PC-9 (cell line): ENCODE results near the gene SPDYE9. TPM values are rescaled to one million over a fixed set of nuclear protein-coding genes. Genes with fewer than 3 reads are reported as not detected.
"Not testable (repeated sequence)": the region's sequence is repeated elsewhere in the genome, so short reads cannot be mapped to it uniquely, and the experiment has no call there.

Experiments used
- Bru-seq: library from RNA; stranded (reverse); fragments of 400-500 nt; gene quantifications from one replicate; lab custom pipeline; 2021; lab: Mats Ljungman, UMichigan
- BruChase-seq, 2 experiments: library from RNA; stranded (reverse); fragments of 400-500 nt; gene quantifications; one replicate each; lab custom pipeline; 2021; lab: Mats Ljungman, UMichigan
- BruUV-seq: library from RNA; stranded (reverse); fragments of 400-500 nt; replicated peaks from 2 replicates; lab custom pipeline; 2021; lab: Mats Ljungman, UMichigan
- CTCF ChIA-PET: fragments of 300-600 bp; sonication (Branson Sonifier 250); formaldehyde crosslinking; loops from one replicate; lab custom pipeline; 2022; ENCODE audit warnings: antibody characterized with exemption; lab: Charles Lee
- POLR2A ChIA-PET: fragments of 300-600 bp; sonication (Branson Sonifier 250); formaldehyde crosslinking; loops from one replicate; lab custom pipeline; 2022; ENCODE audit warnings: antibody characterized with exemption; ENCODE audit not compliant: unreplicated experiment; lab: Charles Lee
- DNase-seq, 2 experiments: peaks; one replicate each; pipeline versions ENCODE4 v3.0.0 to v3.0.0-alpha.2; 2015 to 2022; ENCODE audit warnings: mixed read lengths in 1 of 2
- H2AFZ ChIP-seq: fragments of 200-600 bp; sonication (generic); 2 replicates; pipeline ENCODE4 v1.8.1; 2017; ENCODE audit warnings: antibody characterized with exemption
- H3F3A ChIP-seq: fragments of 200-600 bp; sonication (generic); 2 replicates; pipeline ENCODE4 v1.8.1; 2017; ENCODE audit warnings: antibody characterized with exemption, mild to moderate bottlenecking, low read depth; ENCODE audit not compliant: insufficient read depth
- H3K27ac ChIP-seq: fragments of 200-600 bp; sonication (generic); 2 replicates; pipeline ENCODE4 v1.6.1; 2016; ENCODE audit warnings: mixed run types
- H3K27me3 ChIP-seq: fragments of 200-600 bp; sonication (generic); 2 replicates; pipeline ENCODE4 v1.6.1; 2016; ENCODE audit warnings: low read depth, mixed run types; ENCODE audit not compliant: insufficient read depth
- H3K36me3 ChIP-seq: fragments of 200-600 bp; sonication (generic); 2 replicates; pipeline ENCODE4 v1.6.1; 2016; ENCODE audit warnings: low read depth, mixed run types
- H3K4me1 ChIP-seq: fragments of 200-600 bp; sonication (generic); replicated peaks from 2 replicates; pipeline ENCODE4 v1.6.1; 2016; ENCODE audit warnings: mixed run types; ENCODE audit not compliant: insufficient read depth
- H3K4me2 ChIP-seq: fragments of 200-600 bp; sonication (generic); 2 replicates; pipeline ENCODE4 v1.6.1; 2017; ENCODE audit warnings: mixed run types
- H3K4me3 ChIP-seq: fragments of 200-600 bp; sonication (generic); 2 replicates; pipeline ENCODE4 v1.6.1; 2016; ENCODE audit warnings: mixed run types
- H3K79me2 ChIP-seq: fragments of 200-600 bp; sonication (generic); 2 replicates; pipeline ENCODE4 v1.6.1; 2017; ENCODE audit warnings: low read depth, mixed run types
- H3K9me2 ChIP-seq: fragments of 200-600 bp; sonication (generic); 2 replicates; pipeline ENCODE4 v1.8.1; 2017; ENCODE audit warnings: mild to moderate bottlenecking; ENCODE audit not compliant: insufficient read depth
- H3K9me3 ChIP-seq: fragments of 200-600 bp; sonication (generic); 2 replicates; pipeline ENCODE4 v1.8.1; 2016; ENCODE audit warnings: low read depth; ENCODE audit not compliant: insufficient read depth
- H4K20me1 ChIP-seq: fragments of 200-600 bp; sonication (generic); 2 replicates; pipeline ENCODE4 v1.8.1; 2017; ENCODE audit not compliant: insufficient read depth
- intact Hi-C: fragments of 100-400 bp; cut with micrococcal nuclease; formaldehyde crosslinking; loops from one replicate; pipeline ENCODE4 v1.10.0; 2022; ENCODE audit not compliant: unreplicated experiment
- long read RNA-seq: library from polyadenylated mRNA; stranded (forward); transcript quantifications from one replicate; pipeline ENCODE4 v2.0.0, GENCODE V29; 2022
- total RNA-seq: library from RNA; stranded (reverse); gene quantifications from 2 replicates; pipeline ENCODE4 v1.2.3, GENCODE V29; 2021
- TF ChIP-seq, protein P1 (sequence below): fragments of 200-600 bp; sonication (generic); conservative IDR thresholded peaks from 2 replicates; pipeline ENCODE4 v1.6.1; 2017; ENCODE audit warnings: mixed run types, antibody characterized with exemption, mild to moderate bottlenecking, moderate library complexity

SPDYE9 gene, protein sequence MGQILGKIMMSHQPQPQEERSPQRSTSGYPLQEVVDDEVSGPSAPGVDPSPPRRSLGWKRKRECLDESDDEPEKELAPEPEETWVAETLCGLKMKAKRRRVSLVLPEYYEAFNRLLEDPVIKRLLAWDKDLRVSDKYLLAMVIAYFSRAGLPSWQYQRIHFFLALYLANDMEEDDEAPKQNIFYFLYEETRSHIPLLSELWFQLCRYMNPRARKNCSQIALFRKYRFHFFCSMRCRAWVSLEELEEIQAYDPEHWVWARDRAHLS
- total RNA-seq (not detected in 2 replicates), Bru-seq, nascent RNA (not detected), BruChase-seq, experiment 1, labeled RNA remaining after a 2-hour chase (not detected), BruChase-seq, experiment 2, labeled RNA remaining after a 6-hour chase (not detected)
- long read RNA-seq, partial matches to known transcripts, result 0 of 45 reads
- long read RNA-seq, other reads (novel, unspliced or antisense), result 45 of 45 reads

DNA sequence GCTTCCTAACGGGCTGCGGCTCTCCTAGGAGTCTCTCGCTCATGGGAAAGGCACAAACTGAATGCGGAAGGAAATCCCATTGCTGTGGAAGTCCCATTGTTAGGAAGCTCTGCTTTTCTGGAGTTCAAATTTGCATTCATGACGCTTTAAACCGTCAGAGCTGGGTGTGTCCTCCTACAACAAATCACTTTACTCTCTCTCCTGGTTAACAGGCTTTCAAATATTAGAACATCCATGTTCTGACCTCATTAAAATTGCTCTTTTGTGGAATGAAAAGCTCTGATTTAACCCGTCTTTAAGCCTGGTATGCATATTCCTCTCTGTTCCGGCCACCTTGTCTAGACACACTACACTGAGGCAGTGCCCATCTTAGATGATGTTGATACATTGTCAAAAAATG is at the start of gene SPDYE9:
Gene SPDYE9 (minus strand): TSS at position 101 of the 400 bp plus-strand sequence. CDS start 1,800 bp downstream, outside the sequence.
- H3K36me3 ChIP-seq, H3K9me2 ChIP-seq, H3K4me2 ChIP-seq, DNase-seq, H3F3A ChIP-seq, BruUV-seq, H3K4me1 ChIP-seq, intact Hi-C loops, H3K27me3 ChIP-seq, POLR2A ChIA-PET, H2AFZ ChIP-seq, H4K20me1 ChIP-seq, H3K27ac ChIP-seq, H3K4me3 ChIP-seq, CTCF ChIA-PET, H3K79me2 ChIP-seq, H3K9me3 ChIP-seq: not testable (repeated sequence)

DNA sequence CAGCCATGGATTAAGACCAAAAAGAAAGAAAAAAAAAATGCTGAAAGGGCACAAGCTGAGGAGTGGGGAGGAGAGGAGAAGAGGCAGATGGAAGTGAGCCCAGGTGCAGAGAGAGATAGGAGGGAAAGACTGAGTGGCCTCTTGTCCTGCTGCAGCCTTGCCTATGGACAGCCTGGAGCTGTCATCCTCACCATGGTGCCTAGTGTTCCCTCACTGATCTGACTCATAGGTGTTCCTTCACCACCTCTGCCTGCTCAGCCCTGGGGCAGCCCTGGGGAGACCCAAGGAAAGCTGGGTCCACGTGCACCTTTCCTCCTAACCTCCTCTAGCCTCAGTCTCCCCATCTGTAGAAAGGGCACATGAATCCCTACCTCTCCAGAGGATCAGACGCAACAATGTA is 49.0 kb upstream of the SPDYE9 start:
- H3K27ac ChIP-seq, H3K9me2 ChIP-seq, H2AFZ ChIP-seq, H3F3A ChIP-seq, CTCF ChIA-PET, DNase-seq, H3K4me1 ChIP-seq, H3K79me2 ChIP-seq, H3K4me3 ChIP-seq, BruUV-seq, intact Hi-C loops, H4K20me1 ChIP-seq, H3K9me3 ChIP-seq, H3K36me3 ChIP-seq, POLR2A ChIA-PET, H3K27me3 ChIP-seq, H3K4me2 ChIP-seq: not testable (repeated sequence)

DNA sequence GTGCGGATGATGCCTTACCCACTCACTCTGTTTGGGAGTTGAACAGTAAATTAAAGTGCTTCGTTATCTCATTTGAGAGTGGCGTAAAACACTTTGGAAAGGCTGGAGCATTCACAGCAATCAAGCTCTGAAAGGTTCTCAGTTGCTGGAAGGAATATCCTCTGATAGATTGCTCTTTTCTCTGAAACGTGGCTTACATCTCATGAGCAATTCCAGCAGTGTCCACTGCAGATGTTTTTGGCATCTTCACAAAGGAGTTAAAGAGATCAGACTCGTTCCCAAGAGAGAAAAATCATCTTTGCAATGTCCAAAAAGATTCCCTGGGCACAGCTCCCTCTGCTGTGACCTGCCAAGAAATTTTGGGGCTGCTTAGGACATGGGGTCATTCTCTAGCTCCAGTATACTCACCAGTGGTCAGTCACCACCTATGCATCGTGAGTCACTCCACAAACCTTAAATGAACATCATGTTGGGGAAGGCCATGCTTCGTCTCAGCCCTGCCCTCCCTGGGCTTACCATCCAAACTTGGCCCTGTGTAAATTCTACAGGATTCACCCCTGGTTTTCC is 46.9 kb upstream of the SPDYE9 start:
- H3K4me1 ChIP-seq, POLR2A ChIA-PET, H2AFZ ChIP-seq, CTCF ChIA-PET, H4K20me1 ChIP-seq, H3F3A ChIP-seq, H3K4me2 ChIP-seq, H3K36me3 ChIP-seq, H3K79me2 ChIP-seq, H3K9me2 ChIP-seq, H3K4me3 ChIP-seq, H3K27ac ChIP-seq, BruUV-seq, DNase-seq, intact Hi-C loops, H3K27me3 ChIP-seq, H3K9me3 ChIP-seq: not testable (repeated sequence)

DNA sequence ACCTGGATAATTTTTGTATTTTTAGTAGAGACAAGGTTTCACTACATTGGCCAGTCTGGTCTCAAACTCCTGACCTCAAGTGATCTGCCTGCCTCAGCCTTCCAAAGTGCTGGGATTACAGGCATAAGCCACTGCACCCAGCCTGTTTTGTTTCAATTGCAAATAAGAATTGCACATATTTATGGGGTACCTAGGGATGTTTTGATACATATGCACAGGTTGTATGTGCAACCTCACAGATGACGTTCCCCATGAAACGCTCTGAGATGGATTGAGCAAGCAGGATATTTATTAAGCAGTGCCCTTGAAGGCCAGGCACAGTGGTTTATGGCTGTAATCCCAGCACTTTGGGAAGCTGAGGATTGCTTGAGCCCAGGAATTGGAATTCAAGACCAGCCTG is 44.8 kb upstream of the SPDYE9 start:
- H3K27ac ChIP-seq, H3K9me2 ChIP-seq, H3K4me1 ChIP-seq, H4K20me1 ChIP-seq, H3K4me3 ChIP-seq, H3K4me2 ChIP-seq, H3K27me3 ChIP-seq, H3K79me2 ChIP-seq, CTCF ChIA-PET, H3K36me3 ChIP-seq, DNase-seq, H3K9me3 ChIP-seq, BruUV-seq, POLR2A ChIA-PET, H2AFZ ChIP-seq, H3F3A ChIP-seq, intact Hi-C loops: not testable (repeated sequence)

DNA sequence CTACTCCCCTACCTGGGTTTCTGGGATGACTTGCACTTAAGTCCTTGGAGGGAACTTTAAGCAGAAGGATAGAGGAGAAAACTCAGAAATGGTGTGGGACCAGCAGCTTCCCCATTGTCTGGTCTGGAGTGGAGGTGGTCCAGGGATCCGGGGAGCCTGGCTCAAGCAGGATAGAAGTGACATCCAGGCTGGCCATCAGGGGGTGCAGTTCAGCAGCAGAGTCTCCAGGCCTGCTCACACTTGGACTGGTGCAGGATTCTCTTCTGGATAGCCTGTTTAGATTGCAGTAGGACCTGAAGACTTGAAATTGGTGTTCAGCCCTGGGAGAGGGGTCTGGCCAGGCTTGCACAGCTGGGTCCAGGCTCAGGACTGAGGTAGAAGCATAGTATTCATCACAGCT is 38.3 kb upstream of the SPDYE9 start:
- H2AFZ ChIP-seq, H4K20me1 ChIP-seq, CTCF ChIA-PET, H3F3A ChIP-seq, DNase-seq, H3K9me2 ChIP-seq, BruUV-seq, H3K4me2 ChIP-seq, H3K27me3 ChIP-seq, H3K4me1 ChIP-seq, POLR2A ChIA-PET, H3K4me3 ChIP-seq, H3K27ac ChIP-seq, intact Hi-C loops, H3K9me3 ChIP-seq, H3K36me3 ChIP-seq, H3K79me2 ChIP-seq: not testable (repeated sequence)
- TF ChIP-seq, protein P1, sequence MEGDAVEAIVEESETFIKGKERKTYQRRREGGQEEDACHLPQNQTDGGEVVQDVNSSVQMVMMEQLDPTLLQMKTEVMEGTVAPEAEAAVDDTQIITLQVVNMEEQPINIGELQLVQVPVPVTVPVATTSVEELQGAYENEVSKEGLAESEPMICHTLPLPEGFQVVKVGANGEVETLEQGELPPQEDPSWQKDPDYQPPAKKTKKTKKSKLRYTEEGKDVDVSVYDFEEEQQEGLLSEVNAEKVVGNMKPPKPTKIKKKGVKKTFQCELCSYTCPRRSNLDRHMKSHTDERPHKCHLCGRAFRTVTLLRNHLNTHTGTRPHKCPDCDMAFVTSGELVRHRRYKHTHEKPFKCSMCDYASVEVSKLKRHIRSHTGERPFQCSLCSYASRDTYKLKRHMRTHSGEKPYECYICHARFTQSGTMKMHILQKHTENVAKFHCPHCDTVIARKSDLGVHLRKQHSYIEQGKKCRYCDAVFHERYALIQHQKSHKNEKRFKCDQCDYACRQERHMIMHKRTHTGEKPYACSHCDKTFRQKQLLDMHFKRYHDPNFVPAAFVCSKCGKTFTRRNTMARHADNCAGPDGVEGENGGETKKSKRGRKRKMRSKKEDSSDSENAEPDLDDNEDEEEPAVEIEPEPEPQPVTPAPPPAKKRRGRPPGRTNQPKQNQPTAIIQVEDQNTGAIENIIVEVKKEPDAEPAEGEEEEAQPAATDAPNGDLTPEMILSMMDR, result 0 out of 2 replicates have a peak, but pooled peaks have one; percentile 18

DNA sequence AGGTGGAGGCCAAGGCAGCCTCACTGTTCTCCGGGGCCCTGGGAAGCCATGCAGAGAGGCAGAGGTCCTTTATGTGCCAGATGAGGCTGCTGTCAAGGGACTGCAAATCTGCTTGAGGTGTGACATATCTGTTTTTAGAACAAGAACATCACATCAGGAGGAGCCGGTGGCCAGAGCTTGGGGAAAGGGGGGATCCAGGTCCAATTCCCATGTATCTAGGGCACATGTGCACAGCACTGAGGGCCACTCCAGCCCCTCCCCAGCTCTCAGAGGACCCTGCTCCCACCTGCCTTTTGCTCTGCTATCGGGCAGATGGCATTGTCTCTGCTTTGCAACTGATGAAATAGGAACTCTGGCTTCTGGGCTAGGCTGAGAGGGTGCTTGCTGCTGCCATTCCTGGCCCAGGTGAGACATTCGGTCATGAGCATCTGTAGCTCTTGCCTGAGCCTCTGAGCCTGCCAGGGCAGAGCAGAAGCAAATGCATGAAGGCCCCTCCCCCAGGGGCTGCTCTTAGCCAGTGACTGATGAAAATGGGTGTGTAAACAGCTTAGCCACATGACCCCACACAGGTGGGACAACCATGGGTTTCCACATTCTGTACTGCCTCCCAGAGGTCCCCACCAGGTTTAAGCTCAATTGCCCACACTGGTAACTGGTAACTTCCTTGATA is 37.1 kb upstream of the SPDYE9 start:
- H3K27ac ChIP-seq, H3K27me3 ChIP-seq, H3K36me3 ChIP-seq, BruUV-seq, POLR2A ChIA-PET, H3K4me1 ChIP-seq, H3K9me2 ChIP-seq, H3F3A ChIP-seq, DNase-seq, H3K4me2 ChIP-seq, CTCF ChIA-PET, H3K9me3 ChIP-seq, H3K4me3 ChIP-seq, intact Hi-C loops, H2AFZ ChIP-seq, H3K79me2 ChIP-seq, H4K20me1 ChIP-seq: not testable (repeated sequence)
